H1 (cell line): ENCODE data around the gene SS18L1. TPM values are rescaled to one million over a fixed set of nuclear protein-coding genes. Genes with fewer than 3 reads are reported as not detected.

ENCODE experiments used
- BACH1 ChIP-seq: IDR thresholded peaks from 2 replicates; pipeline ENCODE4 v1.6.1; 2012; ENCODE audit warnings: low read length, improper control_type of control experiment
- BCL11A ChIP-seq, 2 experiments: IDR thresholded peaks; one replicate each; pipeline ENCODE4 v1.6.1; 2011; ENCODE audit warnings: low read depth in 2 of 2, low read length in 2 of 2, mild to moderate bottlenecking in 2 of 2
- BRCA1 ChIP-seq: IDR thresholded peaks from 2 replicates; pipeline ENCODE4 v1.6.1; 2012; ENCODE audit warnings: low read depth, low read length, improper control_type of control experiment
- GTF2F1 ChIP-seq: IDR thresholded peaks from 2 replicates; pipeline ENCODE4 v1.6.1; 2012; ENCODE audit warnings: low read depth, low read length, improper control_type of control experiment, borderline replicate concordance
- KDM4A ChIP-seq: IDR thresholded peaks from one replicate; pipeline ENCODE4 v1.7.1; 2012; ENCODE audit warnings: low read depth, mild to moderate bottlenecking, moderate library complexity, low read length, inconsistent platforms; ENCODE audit not compliant: severe bottlenecking
- ZNF274 ChIP-seq: IDR thresholded peaks from 2 replicates; pipeline ENCODE4 v1.7.0; 2012; ENCODE audit warnings: low read length, borderline replicate concordance; ENCODE audit errors: extremely low read depth
- polyA plus RNA-seq, 7 experiments: library from polyadenylated mRNA; depleted of rRNA in 3 of 7; stranded (reverse) in 5 of 7; unstranded in 2 of 7; fragments of >200 nt in 5 of 7; fragments of 200-250 nt in 2 of 7; gene quantifications; 1 replicate in 5 of 7; 2 replicates in 1 of 7; 4 replicates in 1 of 7; pipeline versions ENCODE4 v1.2.1 to v1.2.3, GENCODE V29; 2011 to 2013; ENCODE audit warnings: missing spikeins in 2 of 7, mixed read lengths in 2 of 7
- total RNA-seq: library from RNA; stranded (reverse); fragmentation: NEBNext Ultra II Directional; extraction: Animal tissue kit (Norgen Biotek cat#: 25700); gene quantifications from 2 replicates; pipeline ENCODE4 v1.2.1, GENCODE V29; 2021

SS18L1 gene
- total and polyA plus RNA-seq, 2 of the 8 experiments (the other 6 are each of a cell fraction or from before 2014, with no cell fraction given) = 28.4 to 29.7 TPM

- TF ChIP-seq ZNF274 = no peak
- TF ChIP-seq BACH1 = no peak
- TF ChIP-seq BCL11A (IDR thresholded peaks at IDR 0.05; ENCODE audit: low read depth in 2 of 2, low read length in 2 of 2) = no peak
- TF ChIP-seq KDM4A = no peak
- TF ChIP-seq GTF2F1 = no peak
- no peak for TF ChIP-seq BRCA1
These were observed 83.4 kb downstream of the SS18L1 start (continued) for GRCh38 chr20:62226707-62227590.
